ENCODE data around the gene SGMS1. TPM values are rescaled to one million over a fixed set of nuclear protein-coding genes. Genes with fewer than 3 reads are reported as not detected.

Gene SGMS1
- total RNA-seq, 1 experiment from 2014 or later = 24.7 TPM

GRCh38 chr10:50567384-50567783, 56.4 kb downstream of the SGMS1 start:
- H3K4me3 Mint-ChIP-seq (ENCODE audit: unreplicated experiment) = no peak overlapping the region
- intact Hi-C loops (cut with micrococcal nuclease) = no loop called here
- TF ChIP-seq, protein P1, sequence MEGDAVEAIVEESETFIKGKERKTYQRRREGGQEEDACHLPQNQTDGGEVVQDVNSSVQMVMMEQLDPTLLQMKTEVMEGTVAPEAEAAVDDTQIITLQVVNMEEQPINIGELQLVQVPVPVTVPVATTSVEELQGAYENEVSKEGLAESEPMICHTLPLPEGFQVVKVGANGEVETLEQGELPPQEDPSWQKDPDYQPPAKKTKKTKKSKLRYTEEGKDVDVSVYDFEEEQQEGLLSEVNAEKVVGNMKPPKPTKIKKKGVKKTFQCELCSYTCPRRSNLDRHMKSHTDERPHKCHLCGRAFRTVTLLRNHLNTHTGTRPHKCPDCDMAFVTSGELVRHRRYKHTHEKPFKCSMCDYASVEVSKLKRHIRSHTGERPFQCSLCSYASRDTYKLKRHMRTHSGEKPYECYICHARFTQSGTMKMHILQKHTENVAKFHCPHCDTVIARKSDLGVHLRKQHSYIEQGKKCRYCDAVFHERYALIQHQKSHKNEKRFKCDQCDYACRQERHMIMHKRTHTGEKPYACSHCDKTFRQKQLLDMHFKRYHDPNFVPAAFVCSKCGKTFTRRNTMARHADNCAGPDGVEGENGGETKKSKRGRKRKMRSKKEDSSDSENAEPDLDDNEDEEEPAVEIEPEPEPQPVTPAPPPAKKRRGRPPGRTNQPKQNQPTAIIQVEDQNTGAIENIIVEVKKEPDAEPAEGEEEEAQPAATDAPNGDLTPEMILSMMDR (IDR thresholded peaks at IDR 0.05; ENCODE audit: unreplicated experiment) = no peak
- no peak overlapping the region for H3K27ac Mint-ChIP-seq (ENCODE audit: low read depth, unreplicated experiment)
- no peaks in the 10 kb centered on the region for H3K36me3 Mint-ChIP-seq (ENCODE audit: insufficient read depth, unreplicated experiment)
- no peaks in the 10 kb centered on the region for H3K9me3 Mint-ChIP-seq (ENCODE audit: unreplicated experiment)
- POLR2A ChIA-PET = no interaction called here
- peaks cover 7% of the 10 kb centered on the region for H3K4me1 Mint-ChIP-seq (ENCODE audit: insufficient read depth, unreplicated experiment)
- no peak for DNase-seq (ENCODE audit: unreplicated experiment)
- BruUV-seq (replicated peaks) = no TSS peak
- H3K27me3 Mint-ChIP-seq (ENCODE audit: insufficient read depth, unreplicated experiment) = no peaks in the 10 kb centered on the region
- CTCF ChIA-PET = interaction anchor here (0.6 to 1.4 kb wide), 3 partner anchors 17 to 86 kb away, joined by 3 to 4 read pairs (median 3); no protein-coding TSS in a partner anchor

GRCh38 chr10:50566150-50566549, 57.6 kb downstream of the SGMS1 start:
- TF ChIP-seq, protein P1 (IDR thresholded peaks at IDR 0.05; ENCODE audit: unreplicated experiment) = no peak
- no peak for DNase-seq (ENCODE audit: unreplicated experiment)
- H3K4me3 Mint-ChIP-seq (ENCODE audit: unreplicated experiment) = no peak overlapping the region
- peaks cover 11% of the 10 kb centered on the region for H3K4me1 Mint-ChIP-seq (ENCODE audit: insufficient read depth, unreplicated experiment)
- POLR2A ChIA-PET = interaction anchor here (1.0 kb wide), 1 partner anchor 58 kb away, joined by 3 read pairs; no protein-coding TSS in a partner anchor
- H3K36me3 Mint-ChIP-seq (ENCODE audit: insufficient read depth, unreplicated experiment) = no peaks in the 10 kb centered on the region
- H3K27me3 Mint-ChIP-seq (ENCODE audit: insufficient read depth, unreplicated experiment) = no peaks in the 10 kb centered on the region
- no peak overlapping the region for H3K27ac Mint-ChIP-seq (ENCODE audit: low read depth, unreplicated experiment)
- no peaks in the 10 kb centered on the region for H3K9me3 Mint-ChIP-seq (ENCODE audit: unreplicated experiment)
- no TSS peak for BruUV-seq (replicated peaks)
- CTCF ChIA-PET = no interaction called here
- intact Hi-C loops (cut with micrococcal nuclease) = no loop called here

DNA sequence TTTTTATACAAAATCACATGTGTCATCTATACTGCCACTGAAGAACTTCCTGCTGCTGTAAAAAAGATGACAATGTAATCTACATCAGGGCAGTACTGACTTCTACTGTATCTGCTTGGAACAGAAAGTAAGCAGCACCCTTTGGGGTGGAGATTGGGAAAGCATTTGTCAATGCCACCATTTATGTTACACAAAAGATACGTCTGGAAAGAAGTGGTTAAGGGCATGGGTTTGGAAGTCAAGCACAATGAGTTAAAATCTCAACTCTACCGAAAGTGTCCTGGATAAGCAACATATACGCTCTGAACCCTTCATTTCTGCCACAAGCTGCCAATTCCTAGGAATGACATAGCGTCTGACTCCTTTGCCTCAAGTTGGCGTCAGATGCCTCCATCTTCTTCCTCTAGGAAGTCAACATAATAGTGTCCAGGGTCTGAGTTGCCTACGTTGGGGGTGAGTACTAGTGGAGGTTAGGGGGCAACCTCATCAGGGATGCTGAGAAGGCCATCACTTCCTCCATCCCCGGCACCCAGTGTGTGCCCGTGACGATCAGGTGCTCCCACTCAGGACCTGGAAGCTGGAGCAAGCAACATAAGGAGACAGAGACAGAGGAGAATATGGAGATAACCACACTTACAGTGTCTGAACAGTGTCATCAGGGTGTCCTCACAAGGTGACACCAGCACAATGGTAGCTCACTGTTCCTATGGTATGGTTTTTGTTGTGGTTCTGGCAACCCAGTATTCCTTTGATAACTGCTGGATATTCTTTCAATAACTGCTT, 58.3 kb downstream of the SGMS1 start:
- ChIA-PET POLR2A (no interaction called here), CTCF (no interaction called here)
- BruUV-seq (replicated peaks) = no TSS peak
- Mint-ChIP-seq H3K27me3 (ENCODE audit: insufficient read depth, unreplicated experiment) (no peaks in the 10 kb centered on the region), H3K4me1 (ENCODE audit: insufficient read depth, unreplicated experiment) (peaks cover 12% of the 10 kb centered on the region), H3K36me3 (ENCODE audit: insufficient read depth, unreplicated experiment) (no peaks in the 10 kb centered on the region), H3K4me3 (ENCODE audit: unreplicated experiment) (no peak overlapping the region), H3K27ac (ENCODE audit: low read depth, unreplicated experiment) (no peak overlapping the region), H3K9me3 (ENCODE audit: unreplicated experiment) (no peaks in the 10 kb centered on the region)
- intact Hi-C loops (cut with micrococcal nuclease) = no loop called here
- TF ChIP-seq, protein P1 (IDR thresholded peaks at IDR 0.05; ENCODE audit: unreplicated experiment) = no peak
- DNase-seq (ENCODE audit: unreplicated experiment) = no peak

- TF ChIP-seq, protein P1 (IDR thresholded peaks at IDR 0.05; ENCODE audit: unreplicated experiment) = no peak
- POLR2A ChIA-PET = no interaction called here
- CTCF ChIA-PET = no interaction called here
- peaks cover 18% of the 10 kb centered on the region for H3K4me1 Mint-ChIP-seq (ENCODE audit: insufficient read depth, unreplicated experiment)
- intact Hi-C loops (cut with micrococcal nuclease) = no loop called here
- no peak overlapping the region for H3K27ac Mint-ChIP-seq (ENCODE audit: low read depth, unreplicated experiment)
- no peak for DNase-seq (ENCODE audit: unreplicated experiment)
- H3K4me3 Mint-ChIP-seq (ENCODE audit: unreplicated experiment) = no peak overlapping the region
- no peaks in the 10 kb centered on the region for H3K36me3 Mint-ChIP-seq (ENCODE audit: insufficient read depth, unreplicated experiment)
- no TSS peak for BruUV-seq (replicated peaks)
- H3K9me3 Mint-ChIP-seq (ENCODE audit: unreplicated experiment) = no peaks in the 10 kb centered on the region
- no peaks in the 10 kb centered on the region for H3K27me3 Mint-ChIP-seq (ENCODE audit: insufficient read depth, unreplicated experiment)
Observed at GRCh38 chr10:50563906-50564305, 59.9 kb downstream of the SGMS1 start.

Data from MCF 10A (cell line).